Non-pigmented ciliary epithelial cell (primary cell): ENCODE data around the gene NOLC1.

Experiments used
- DNase-seq: peaks from one replicate; pipeline ENCODE4 v3.0.0-alpha.2; 2010; ENCODE audit warnings: low read depth

NOLC1 gene

GRCh38 chr10:102121739-102122372 lies 30.3 kb upstream of the NOLC1 start:
- no peak for DNase-seq

- no peak for DNase-seq
Measured at GRCh38 chr10:102122450-102122849, 29.7 kb upstream of the NOLC1 start.

GRCh38 chr10:102123223-102123622 lies 29.0 kb upstream of the NOLC1 start:
- DNase-seq = no peak

- no peak for DNase-seq
Measured at GRCh38 chr10:102131286-102132170, 20.7 kb upstream of the NOLC1 start.

GRCh38 chr10:102132193-102132562 lies 20.0 kb upstream of the NOLC1 start:
- DNase-seq = no peak

- DNase-seq = peak; percentile 98
Measured at GRCh38 chr10:102132563-102133372, 19.4 kb upstream of the NOLC1 start, which contains the start of gene PPRC1. Gene PPRC1, plus strand, starts transcription at chr10:102133040. Its CDS starts 29 bp downstream, at chr10:102133069.

GRCh38 chr10:102133373-102134195 lies 18.6 kb upstream of the NOLC1 start:
- DNase-seq = no peak

- no peak for DNase-seq
Measured at GRCh38 chr10:102134416-102134815, 17.8 kb upstream of the NOLC1 start.

GRCh38 chr10:102135956-102136526 lies 16.1 kb upstream of the NOLC1 start:
- DNase-seq = no peak

GRCh38 chr10:102139281-102140110 lies 12.7 kb upstream of the NOLC1 start:
- DNase-seq = no peak

GRCh38 chr10:102140218-102140617 lies 12.0 kb upstream of the NOLC1 start:
- no peak for DNase-seq

- no peak for DNase-seq
Measured at GRCh38 chr10:102140913-102141540, 11.2 kb upstream of the NOLC1 start.

GRCh38 chr10:102141583-102142107 lies 10.5 kb upstream of the NOLC1 start:
- no peak for DNase-seq

- DNase-seq = no peak
Measured at GRCh38 chr10:102146971-102147428, 5.2 kb upstream of the NOLC1 start.

- DNase-seq = no peak
Measured at GRCh38 chr10:102147561-102147960, 4.6 kb upstream of the NOLC1 start.

GRCh38 chr10:102148275-102148674 lies 3.9 kb upstream of the NOLC1 start:
- no peak for DNase-seq

- no peak for DNase-seq
Measured at GRCh38 chr10:102150970-102151773, 1.0 kb upstream of the NOLC1 start.

- DNase-seq = no peak
Measured at GRCh38 chr10:102152545-102152890, 329 bp downstream of the NOLC1 start.
